Measurements from ENCODE around the gene HLF. TPM values are rescaled to one million over a fixed set of nuclear protein-coding genes. Genes with fewer than 3 reads are reported as not detected.

HLF gene
- total RNA-seq, 2 experiments from 2014 or later: 3.4 to 3.5 TPM

Other genes starting within 250 kb of the HLF start
- 10 to 100 TPM; 22.1 to 24.2 TPM for gene MMD, start 156.9 kb downstream of the HLF start, total RNA-seq
- gene SMIM36, start 246.5 kb downstream of the HLF start, total RNA-seq: not detected

Data from activated CD4-positive, alpha-beta memory T cell treated with anti-CD3 and anti-CD28 coated beads for 36 hours (primary cell).